ENCODE data around the gene TNS3. TPM values are rescaled to one million over a fixed set of nuclear protein-coding genes. Genes with fewer than 3 reads are reported as not detected.
"Not testable (repeated sequence)": the region's sequence is repeated elsewhere in the genome, so short reads cannot be mapped to it uniquely, and the experiment has no call there.

Gene TNS3
- polyA plus RNA-seq, 3 donors: 85.9 to 94.6 (median 88.0) TPM

DNA sequence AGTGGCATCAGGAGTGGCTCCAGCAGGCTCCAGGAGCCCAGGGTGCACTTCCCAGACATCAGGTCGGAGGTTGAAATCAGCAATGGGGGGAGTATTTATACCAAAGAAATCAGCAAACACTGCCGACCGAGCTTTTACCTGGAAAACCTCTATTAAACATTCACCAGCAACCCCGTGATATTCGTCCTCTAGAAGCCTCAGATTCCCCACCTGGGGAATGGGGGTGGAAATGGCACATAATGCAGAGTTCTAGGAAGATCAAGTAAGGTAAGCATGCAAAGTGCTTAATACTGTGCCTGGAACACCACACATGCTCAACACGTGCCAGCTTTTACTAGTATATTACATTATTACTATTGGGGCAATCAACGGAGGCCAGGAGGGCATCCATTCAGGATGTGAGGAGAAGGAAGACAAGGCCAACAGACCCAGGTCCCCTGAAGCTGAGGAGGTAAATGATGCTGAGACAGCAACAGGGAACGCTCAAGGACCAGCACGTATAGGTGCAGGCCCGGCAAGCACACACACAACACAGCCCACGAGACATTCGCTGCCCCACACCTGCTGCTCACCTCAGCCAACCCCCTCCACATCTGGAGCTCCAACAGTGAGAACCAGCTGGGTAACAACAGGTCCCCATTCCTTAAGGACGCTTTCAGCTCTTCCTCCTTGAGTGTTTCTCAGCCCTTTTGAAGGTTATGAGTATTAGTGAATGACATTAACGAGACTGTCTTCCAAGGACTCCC, 125.5 kb downstream of the TNS3 start:
- DNase-seq (ENCODE audit: low read depth in 3 of 3, low spot score in 2 of 3): no peak

GRCh38 chr7:47455872-47456185, 126.1 kb downstream of the TNS3 start:
- no peak for DNase-seq (ENCODE audit: low read depth in 3 of 3, low spot score in 2 of 3)

DNA sequence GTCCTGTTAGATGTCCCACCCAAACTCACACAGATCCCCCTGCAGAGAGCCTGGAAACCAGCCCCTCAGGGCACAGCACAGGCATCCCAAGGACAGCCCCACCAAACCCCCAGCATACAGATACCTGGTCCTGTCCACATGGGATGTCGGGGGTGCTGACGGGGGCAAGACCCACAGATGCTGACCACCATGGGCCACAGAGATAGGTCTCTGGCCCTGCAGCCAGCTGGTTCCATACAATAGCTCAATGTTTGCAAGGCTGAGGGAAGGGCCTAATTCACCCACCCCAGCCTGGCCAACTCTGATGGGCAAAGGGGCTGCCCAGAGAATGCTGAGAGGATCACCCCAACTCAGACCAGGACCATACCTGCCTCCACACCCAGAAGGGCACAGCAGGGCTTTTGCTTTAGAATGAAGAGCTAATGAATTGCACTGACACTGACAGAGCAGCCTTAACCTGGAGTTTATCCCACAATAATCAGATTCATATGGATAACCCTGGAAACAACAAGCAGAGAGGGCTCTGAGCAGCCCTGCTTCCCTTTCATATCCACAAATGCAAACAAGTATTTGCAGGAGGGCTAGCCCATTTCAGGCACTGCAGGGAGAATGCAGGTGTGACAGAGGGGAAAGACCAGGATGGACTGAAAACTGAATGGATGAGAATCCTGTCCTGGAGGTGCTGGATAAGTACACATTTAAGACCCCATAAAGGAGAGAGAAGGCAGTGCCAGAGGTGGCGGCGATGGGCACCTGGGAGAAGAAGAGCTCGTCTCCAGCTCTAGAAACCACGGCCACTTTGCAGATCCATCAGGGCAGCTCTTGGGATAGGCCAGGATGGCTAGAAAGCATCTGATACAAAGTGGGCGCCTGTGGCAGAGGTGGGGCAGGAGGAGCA, 126.7 kb downstream of the TNS3 start:
- no peak for DNase-seq (ENCODE audit: low read depth in 3 of 3, low spot score in 2 of 3)

GRCh38 chr7:47454069-47454973, 127.6 kb downstream of the TNS3 start:
- DNase-seq (ENCODE audit: low read depth in 3 of 3, low spot score in 2 of 3): no peak

DNA sequence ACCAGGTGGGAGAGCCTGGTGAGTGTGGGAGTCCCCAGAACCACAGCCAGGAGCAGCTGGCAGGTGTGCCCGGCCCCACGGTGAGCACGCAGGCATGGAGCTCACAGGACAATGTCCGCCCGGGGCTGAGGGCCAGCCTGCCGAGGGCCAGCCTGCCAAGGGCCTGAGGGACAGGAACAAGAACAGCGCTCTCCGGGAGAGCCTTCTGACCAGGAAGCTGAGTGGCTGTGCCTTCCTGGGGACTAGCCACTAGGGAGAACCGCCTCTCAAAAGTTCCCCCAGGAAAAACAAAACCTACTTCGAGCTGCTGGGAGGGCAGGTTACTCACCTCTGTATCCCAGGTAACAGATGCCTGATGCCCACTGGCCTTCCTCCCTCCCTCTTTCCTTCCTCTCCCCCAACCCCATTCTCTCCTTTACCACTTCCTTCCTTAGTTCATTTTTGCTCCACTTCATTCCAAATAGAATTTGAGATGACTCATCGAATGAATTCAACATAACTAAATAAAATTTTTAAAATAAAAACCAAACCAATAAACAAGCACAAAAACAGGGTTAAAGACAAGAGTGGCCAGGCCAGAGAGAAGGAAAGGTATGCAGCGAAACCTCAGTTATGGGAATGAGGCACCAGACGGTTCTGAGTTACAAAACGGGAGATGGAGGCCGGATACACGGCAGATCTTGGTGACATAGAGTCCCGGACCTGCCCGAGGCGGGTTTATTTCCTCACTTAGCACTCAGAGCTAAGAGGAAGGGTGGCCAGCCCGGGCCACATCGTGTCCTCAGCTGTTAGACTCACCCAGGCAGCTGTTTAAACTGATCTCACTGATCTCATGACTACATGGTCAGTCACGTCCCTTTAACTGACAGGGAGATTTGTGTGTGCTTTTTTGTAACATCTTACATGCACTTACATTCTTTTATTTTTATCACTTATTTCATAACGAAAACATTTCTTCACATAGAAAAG, 128.5 kb downstream of the TNS3 start:
- DNase-seq (ENCODE audit: low read depth in 3 of 3, low spot score in 2 of 3): no peak

GRCh38 chr7:47452715-47453092, 129.2 kb downstream of the TNS3 start:
- no peak for DNase-seq (ENCODE audit: low read depth in 3 of 3, low spot score in 2 of 3)

- no peak for DNase-seq (ENCODE audit: low read depth in 3 of 3, low spot score in 2 of 3)
These were observed 129.6 kb downstream of the TNS3 start for GRCh38 chr7:47452295-47452694.

GRCh38 chr7:47451851-47452205, 130.1 kb downstream of the TNS3 start:
- no peak for DNase-seq (ENCODE audit: low read depth in 3 of 3, low spot score in 2 of 3)

GRCh38 chr7:47449810-47450590, 131.9 kb downstream of the TNS3 start:
- DNase-seq (ENCODE audit: low read depth in 3 of 3, low spot score in 2 of 3): no peak

GRCh38 chr7:47448971-47449370, 132.9 kb downstream of the TNS3 start:
- no peak for DNase-seq (ENCODE audit: low read depth in 3 of 3, low spot score in 2 of 3)

DNA sequence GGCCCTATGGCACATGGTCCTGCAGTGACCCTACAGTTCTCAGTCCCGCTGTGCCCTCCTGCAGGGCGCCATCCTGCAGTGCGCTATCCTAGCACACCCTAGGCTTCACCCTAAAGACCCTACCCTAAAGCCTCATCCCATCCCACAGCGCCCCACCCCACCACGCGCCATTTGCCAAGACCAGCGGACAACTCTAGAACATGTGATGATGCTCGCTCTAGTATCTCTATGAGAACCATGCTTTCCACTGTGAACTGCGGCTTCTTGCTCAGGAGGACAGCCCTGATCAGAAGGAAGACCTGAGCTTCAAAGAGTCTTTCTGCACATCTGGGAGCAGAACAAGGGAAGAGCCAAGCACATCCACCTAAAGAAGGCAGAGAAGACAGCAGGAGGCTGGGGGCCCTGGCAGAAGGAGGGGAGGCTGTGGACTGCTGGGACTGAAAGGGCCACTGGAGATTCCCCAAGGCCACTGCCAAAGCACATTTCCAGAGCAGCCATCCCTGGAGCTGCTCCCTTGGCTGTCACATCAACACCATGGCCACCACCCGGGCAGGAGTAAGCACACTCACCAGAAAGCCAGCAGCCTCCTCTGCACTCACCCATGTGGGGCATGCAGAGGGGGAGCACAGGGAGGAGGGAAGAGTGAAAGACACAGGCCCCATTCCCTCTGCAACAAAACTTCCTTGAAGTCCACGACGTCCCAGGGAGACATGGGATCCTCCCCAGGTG, 134.1 kb downstream of the TNS3 start:
- no peak for DNase-seq (ENCODE audit: low read depth in 3 of 3, low spot score in 2 of 3)

GRCh38 chr7:47446871-47447466, 134.9 kb downstream of the TNS3 start:
- DNase-seq (ENCODE audit: low read depth in 3 of 3, low spot score in 2 of 3): no peak

DNA sequence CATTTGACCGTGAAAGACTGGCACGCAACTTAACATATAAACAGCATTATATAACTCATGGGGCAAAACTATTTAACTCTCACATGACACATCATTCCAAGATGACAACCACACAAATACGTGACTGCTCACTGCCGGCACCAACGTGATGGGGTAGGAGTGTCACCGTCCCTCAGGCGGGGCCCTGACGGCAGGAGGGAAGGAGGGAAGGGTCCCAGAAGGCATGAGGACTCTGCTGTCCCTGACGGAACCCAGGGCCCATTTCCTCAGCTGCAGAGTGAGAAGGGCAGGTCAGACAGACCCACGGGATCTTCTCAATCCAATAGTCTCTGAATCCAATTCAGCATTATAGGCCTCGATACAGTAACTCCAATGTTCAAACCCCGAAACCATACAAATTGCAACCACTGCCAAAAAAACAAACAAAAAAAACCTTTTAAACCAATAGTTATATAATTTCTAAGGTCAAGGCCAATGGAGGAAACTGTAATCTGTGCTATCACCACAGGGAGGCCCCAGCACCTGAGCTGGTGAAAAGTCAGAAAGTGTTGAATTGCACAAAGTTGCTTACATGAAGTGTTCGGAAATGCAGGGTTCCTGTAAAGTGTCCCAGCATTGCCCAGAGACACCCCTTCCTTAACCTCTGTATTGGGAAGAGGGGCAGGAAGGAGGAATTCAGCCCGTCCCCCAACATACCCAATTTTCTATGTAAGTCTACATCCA, 137.4 kb downstream of the TNS3 start:
- DNase-seq (ENCODE audit: low read depth in 3 of 3, low spot score in 2 of 3): no peak

GRCh38 chr7:47443049-47443448, 138.9 kb downstream of the TNS3 start:
- no peak for DNase-seq (ENCODE audit: low read depth in 3 of 3, low spot score in 2 of 3)

DNA sequence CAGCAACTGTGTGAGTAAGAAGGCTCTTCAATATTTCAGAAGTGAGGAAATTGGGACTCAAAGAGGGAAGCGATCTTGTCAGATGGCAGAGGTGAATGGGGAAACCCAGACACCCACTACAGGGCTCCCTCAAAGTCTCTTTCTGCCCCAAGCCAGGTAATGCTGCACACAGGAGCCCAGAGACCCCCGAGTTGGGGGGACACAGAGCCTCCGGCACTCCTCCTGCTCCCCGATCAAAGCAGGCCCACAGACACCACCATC, 139.4 kb downstream of the TNS3 start:
- no peak for DNase-seq (ENCODE audit: low read depth in 3 of 3, low spot score in 2 of 3)

DNA sequence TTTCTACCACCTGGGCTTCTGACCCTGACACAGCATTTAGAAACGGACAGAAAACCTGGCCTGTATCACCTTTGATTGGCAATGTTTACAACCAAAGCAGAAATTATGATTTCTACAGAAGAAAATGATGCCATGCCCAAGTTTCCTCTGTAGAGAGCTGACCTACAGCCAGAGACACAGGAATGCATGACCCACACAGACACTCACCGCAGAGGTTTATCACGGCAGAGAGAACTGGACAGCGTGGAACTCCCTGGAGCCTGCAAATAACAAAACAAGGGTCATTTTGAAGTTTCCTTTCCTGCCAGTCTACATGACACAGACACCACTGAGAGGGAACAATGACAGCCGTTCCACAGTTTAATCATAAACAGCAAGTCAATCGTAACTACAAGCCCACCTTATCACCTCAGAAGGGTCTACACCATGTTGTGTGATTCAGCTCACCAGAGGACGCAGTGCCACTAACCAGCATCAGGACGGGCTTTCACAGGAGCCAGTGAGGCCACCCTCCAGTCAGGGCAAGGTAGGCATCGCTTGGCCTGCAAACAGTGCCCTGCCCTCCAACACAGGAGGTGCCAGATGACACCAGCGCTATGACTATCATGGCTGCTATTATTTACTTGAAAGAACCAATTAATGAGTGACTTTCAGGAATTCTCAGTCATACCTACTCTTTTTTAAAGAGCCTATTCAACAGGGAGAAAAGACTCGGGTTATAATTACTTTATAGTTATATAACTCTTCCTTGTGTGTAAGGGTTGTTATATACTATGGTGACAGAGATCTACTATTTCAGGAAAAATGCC, 139.9 kb downstream of the TNS3 start:
- DNase-seq (ENCODE audit: low read depth in 3 of 3, low spot score in 2 of 3): no peak

DNA sequence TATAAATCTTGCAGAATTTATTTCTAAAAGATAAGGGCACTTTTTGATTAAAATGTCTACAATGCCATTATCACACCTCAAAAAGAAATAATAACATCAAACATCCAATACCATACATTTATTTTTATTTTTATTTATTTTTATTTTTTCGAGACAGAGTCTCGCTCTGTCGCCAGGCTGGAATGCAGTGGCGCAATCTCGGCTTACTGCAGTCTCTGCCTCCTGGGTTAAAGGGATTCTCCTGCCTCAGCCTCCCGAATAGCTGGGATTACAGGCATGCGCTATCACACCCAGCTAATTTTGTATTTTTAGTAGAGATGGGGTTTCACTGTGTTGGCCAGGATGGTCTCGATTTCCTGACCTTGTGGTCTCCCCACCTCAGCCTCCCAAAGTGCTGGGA, 140.9 kb downstream of the TNS3 start:
- DNase-seq (ENCODE audit: low read depth in 3 of 3, low spot score in 2 of 3): not testable (repeated sequence)

Data from right renal cortex interstitium (tissue), 3 donors.